ENCODE data around the gene NPAS2. TPM values are rescaled to one million over a fixed set of nuclear protein-coding genes. Genes with fewer than 3 reads are reported as not detected.

Gene NPAS2
- total and polyA plus RNA-seq, 2 of the 8 experiments (the other 6 are each of a cell fraction or from before 2014, with no cell fraction given): 1.8 to 1.9 TPM

DNA sequence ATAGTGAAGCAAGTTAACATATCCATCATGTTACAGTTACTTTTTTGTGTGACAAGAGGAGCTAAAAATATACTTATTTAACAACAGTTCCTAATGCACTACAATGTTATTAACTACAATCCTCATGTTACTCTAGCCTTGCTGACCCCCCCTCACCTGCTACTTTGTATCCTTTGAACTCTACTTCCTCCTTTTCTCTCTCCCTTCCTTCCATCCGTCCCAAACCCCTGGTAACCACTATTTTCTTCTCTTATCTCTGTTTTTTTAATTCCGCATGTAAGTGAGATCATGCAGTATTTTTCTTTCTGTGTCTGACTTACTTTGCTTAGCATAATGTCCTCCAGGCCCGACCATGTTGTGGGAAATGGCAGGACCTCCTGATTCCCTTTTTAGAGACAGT, 59.4 kb downstream of the NPAS2 start:
- Histone ChIP-seq H3K23ac (ENCODE audit: insufficient read length) (no peak overlapping the region), H3K4me1 (replicated peaks in 1 of 4; ENCODE audit: control insufficient read depth in 3 of 4, insufficient read depth in 4 of 4, low read length in 3 of 4) (peaks cover 0 to 7% (median 2%) of the 10 kb centered on the region in 4 experiments; a peak in 5 of 7 replicates), H4K5ac (ENCODE audit: insufficient read length, low read depth, low read length) (no peak overlapping the region), H3K9ac (replicated peaks in 1 of 4; ENCODE audit: extremely low read depth in 1 of 4, low read depth in 3 of 4, low read length in 3 of 4) (no peak overlapping the region), H4K20me1 (replicated peaks in 1 of 2; ENCODE audit: control insufficient read depth in 1 of 2, insufficient read depth in 2 of 2, low read length in 2 of 2) (no peaks in the 10 kb centered on the region), H3K18ac (ENCODE audit: extremely low read depth, low read length) (no peak overlapping the region), H2BK12ac (ENCODE audit: low read depth, low read length) (no peak overlapping the region), H3K56ac (replicated peaks; ENCODE audit: insufficient read length, low read depth, low read length) (no peak overlapping the region), H3K27me3 (replicated peaks in 1 of 4; ENCODE audit: control insufficient read depth in 3 of 4, extremely low read depth in 1 of 4, insufficient read depth in 3 of 4, low read length in 3 of 4) (no peaks in the 10 kb centered on the region; a peak in 1 of 7 replicates), H3K36me3 (ENCODE audit: control insufficient read depth in 2 of 4, insufficient read depth in 4 of 4, low read length in 3 of 4) (no peaks in the 10 kb centered on the region), H3K4me2 (ENCODE audit: insufficient read depth in 1 of 2, low read depth in 2 of 2, low read length in 2 of 2) (no peak overlapping the region), H4K91ac (replicated peaks; ENCODE audit: insufficient read length, low read length) (no peak overlapping the region), H3K4me3 (ENCODE audit: extremely low read depth in 1 of 4, insufficient read depth in 2 of 4, low read depth in 3 of 4, low read length in 4 of 4) (no peak overlapping the region), H2AFZ (ENCODE audit: low read length) (no peak overlapping the region), H2BK15ac (ENCODE audit: low read length) (no peak overlapping the region), H3K79me1 (ENCODE audit: low read depth, low read length) (no peaks in the 10 kb centered on the region), H4K8ac (ENCODE audit: extremely low read depth, insufficient read depth, low read length) (no peak overlapping the region), H3K23me2 (ENCODE audit: low read depth, low read length) (no peaks in the 10 kb centered on the region), H2BK120ac (replicated peaks; ENCODE audit: low read depth, low read length) (no peak overlapping the region), H3K4ac (replicated peaks; ENCODE audit: insufficient read length, low read depth, low read length) (no peak overlapping the region), H2BK20ac (ENCODE audit: low read length) (no peak overlapping the region), H2BK5ac (ENCODE audit: low read depth, low read length) (no peak overlapping the region), H3K79me2 (ENCODE audit: control insufficient read depth in 1 of 2, insufficient read depth in 2 of 2, low read length in 2 of 2) (no peaks in the 10 kb centered on the region), H3K14ac (ENCODE audit: insufficient read length) (no peak overlapping the region), H3K9me3 (ENCODE audit: insufficient read depth in 2 of 2, low read depth in 1 of 2, low read length in 1 of 2) (no peaks in the 10 kb centered on the region), H3K27ac (ENCODE audit: low read depth, low read length) (no peak overlapping the region), H2AK5ac (ENCODE audit: low read depth, low read length) (no peak overlapping the region)
- ChIA-PET POLR2A (ENCODE audit: partially characterized antibody) (no interaction called here), CTCF (ENCODE audit: partially characterized antibody) (no interaction called here)
- no peak for DNase-seq (ENCODE audit: low read depth in 1 of 2, low spot score in 2 of 2)
- 95 to 100% methylated on average over 1 to 3 of the region's 3 CpGs for WGBS, 2 experiments (ENCODE audit: extremely low coverage in 1 of 2, insufficient coverage in 1 of 2, insufficient read length in 1 of 2, insufficient replicate concordance in 2 of 2, low coverage in 1 of 2, low lambda C conversion rate in 2 of 2, missing lambda C conversion rate in 1 of 2)
- FAIRE-seq: no peak
- TF ChIP-seq NRF1 (IDR thresholded peaks at IDR 0.05; ENCODE audit: low read depth, low read length) (no peak), HDAC2 (IDR thresholded peaks at IDR 0.05; ENCODE audit: borderline replicate concordance in 1 of 2, low read depth in 2 of 2, low read length in 2 of 2) (no peak), TEAD4 (IDR thresholded peaks at IDR 0.05; ENCODE audit: low read depth, low read length) (no peak), JUN (IDR thresholded peaks at IDR 0.05; ENCODE audit: low read depth, low read length) (no peak), EGR1 (IDR thresholded peaks at IDR 0.05; ENCODE audit: borderline replicate concordance, low read depth, low read length) (no peak), RNF2 (IDR thresholded peaks at IDR 0.05; ENCODE audit: borderline replicate concordance, low read depth, low read length, missing control alignments, poor library complexity, severe bottlenecking) (no peak), TBP (IDR thresholded peaks at IDR 0.05; ENCODE audit: low read depth, low read length) (no peak), EP300 (IDR thresholded peaks at IDR 0.05; ENCODE audit: borderline replicate concordance in 1 of 2, low read depth in 2 of 2, low read length in 2 of 2) (no peak), KDM1A (IDR thresholded peaks at IDR 0.05; ENCODE audit: borderline replicate concordance, low read length) (no peak), RFX5 (IDR thresholded peaks at IDR 0.05; ENCODE audit: borderline replicate concordance, low read depth, low read length) (no peak)
- TF ChIP-seq, protein P1, sequence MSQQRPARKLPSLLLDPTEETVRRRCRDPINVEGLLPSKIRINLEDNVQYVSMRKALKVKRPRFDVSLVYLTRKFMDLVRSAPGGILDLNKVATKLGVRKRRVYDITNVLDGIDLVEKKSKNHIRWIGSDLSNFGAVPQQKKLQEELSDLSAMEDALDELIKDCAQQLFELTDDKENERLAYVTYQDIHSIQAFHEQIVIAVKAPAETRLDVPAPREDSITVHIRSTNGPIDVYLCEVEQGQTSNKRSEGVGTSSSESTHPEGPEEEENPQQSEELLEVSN (IDR thresholded peaks at IDR 0.05): no peak

All from H1 (cell line).